Measurements from ENCODE around the gene KIAA0753.

- TF ChIP-seq CTCF (IDR thresholded peaks at IDR 0.05): peak in 3 of 6 experiments; percentile 31 to 46 (median 33)
- no peak for TF ChIP-seq POLR2A (IDR thresholded peaks at IDR 0.05)
Observed at GRCh38 chr17:6574687-6575595, 65.6 kb downstream of the KIAA0753 start.
